NCI-H2196 (cell line): ENCODE results near the gene COMMD10.

Experiments
- DNase-seq: peaks from one replicate; lab custom pipeline; 2025; ENCODE audit not compliant: unreplicated experiment; lab: John Stamatoyannopoulos, UW

The COMMD10 gene

GRCh38 chr5:116209166-116209565 is 124.3 kb downstream of the COMMD10 start:
- no peak for DNase-seq

- no peak for DNase-seq
Observed at GRCh38 chr5:116212225-116212624, 127.4 kb downstream of the COMMD10 start.

- DNase-seq = no peak
Observed at GRCh38 chr5:116216246-116216645, 131.4 kb downstream of the COMMD10 start.

GRCh38 chr5:116225281-116225922 is 140.6 kb downstream of the COMMD10 start:
- no peak for DNase-seq

- DNase-seq = no peak
Observed at GRCh38 chr5:116229131-116229689, 144.4 kb downstream of the COMMD10 start.

- no peak for DNase-seq
Observed at GRCh38 chr5:116231288-116231687, 146.5 kb downstream of the COMMD10 start.

GRCh38 chr5:116234681-116235080 is 149.9 kb downstream of the COMMD10 start:
- no peak for DNase-seq

- no peak for DNase-seq
Observed at GRCh38 chr5:116237917-116238500, 153.2 kb downstream of the COMMD10 start.

- DNase-seq = no peak
Observed at GRCh38 chr5:116242343-116242742, 157.5 kb downstream of the COMMD10 start.

GRCh38 chr5:116248432-116248831 is 163.6 kb downstream of the COMMD10 start:
- no peak for DNase-seq

- DNase-seq = no peak
Observed at GRCh38 chr5:116249648-116250047, 164.8 kb downstream of the COMMD10 start.

GRCh38 chr5:116256717-116257116 is 171.9 kb downstream of the COMMD10 start:
- DNase-seq = no peak

- DNase-seq = no peak
Observed at GRCh38 chr5:116265471-116265870, 180.6 kb downstream of the COMMD10 start.

- DNase-seq = no peak
Observed at GRCh38 chr5:116271446-116272025, 186.7 kb downstream of the COMMD10 start.

- no peak for DNase-seq
Observed at GRCh38 chr5:116272281-116272941, 187.6 kb downstream of the COMMD10 start.

- no peak for DNase-seq
Observed at GRCh38 chr5:116273448-116274242, 188.8 kb downstream of the COMMD10 start.

- DNase-seq = no peak
Observed at GRCh38 chr5:116274251-116274650, 189.4 kb downstream of the COMMD10 start.

GRCh38 chr5:116275282-116275681 is 190.5 kb downstream of the COMMD10 start:
- no peak for DNase-seq

GRCh38 chr5:116276952-116277351 is 192.1 kb downstream of the COMMD10 start:
- DNase-seq = no peak

- DNase-seq = no peak
Observed at GRCh38 chr5:116280149-116280803, 195.5 kb downstream of the COMMD10 start.
